Fibroblast of villous mesenchyme (primary cell): Measurements from ENCODE around the gene SQOR. TPM values are rescaled to one million over a fixed set of nuclear protein-coding genes. Genes with fewer than 3 reads are reported as not detected.

Source experiments
- DNase-seq: peaks from one replicate; pipeline ENCODE4 v3.0.0-alpha.2; 2010; ENCODE audit warnings: low read depth
- H3K4me3 ChIP-seq: 2 replicates; pipeline ENCODE4 v1.5.1; 2011; ENCODE audit warnings: low read depth, mild to moderate bottlenecking, low read length
- CTCF ChIP-seq: IDR thresholded peaks from 2 replicates; pipeline ENCODE4 v1.5.1; 2012; ENCODE audit warnings: low read depth, mild to moderate bottlenecking, low read length; ENCODE audit not compliant: insufficient read depth
- total RNA-seq: library from RNA; depleted of rRNA; stranded (reverse); fragments of >200 nt; gene quantifications from 2 replicates; pipeline ENCODE4 v1.2.3, GENCODE V29; 2012

Gene SQOR
- total RNA-seq, 1 donor, result 81.6 TPM

GRCh38 chr15:45678459-45679178 lies 43.8 kb downstream of the SQOR start:
- no peak for TF ChIP-seq CTCF
- DNase-seq, result peak; percentile 30
- no peak overlapping the region for H3K4me3 ChIP-seq

DNA sequence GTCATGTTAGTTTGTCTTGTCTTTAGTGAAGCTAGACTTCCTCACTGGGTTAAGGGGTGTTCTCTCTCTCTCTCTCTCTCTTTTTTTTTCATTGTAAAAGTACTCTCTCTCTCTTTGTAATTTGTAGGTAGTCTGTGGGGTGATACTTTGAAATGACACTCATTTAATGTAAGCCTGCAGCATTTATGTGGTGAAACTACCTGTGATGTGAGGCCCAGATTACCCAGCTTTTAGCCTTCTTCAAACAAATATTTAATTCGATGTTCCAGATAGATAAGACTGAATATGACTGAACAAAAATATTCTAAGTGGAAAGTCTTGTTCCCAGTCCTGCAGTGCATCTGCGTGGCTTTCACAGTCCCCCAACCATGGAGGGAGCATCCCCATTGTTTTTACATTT lies 49.7 kb downstream of the SQOR start:
- no peak for DNase-seq
- no peak for TF ChIP-seq CTCF
- H3K4me3 ChIP-seq, result no peak overlapping the region

- no peak for TF ChIP-seq CTCF
Measured at GRCh38 chr15:45689616-45690015, 54.8 kb downstream of the SQOR start.

DNA sequence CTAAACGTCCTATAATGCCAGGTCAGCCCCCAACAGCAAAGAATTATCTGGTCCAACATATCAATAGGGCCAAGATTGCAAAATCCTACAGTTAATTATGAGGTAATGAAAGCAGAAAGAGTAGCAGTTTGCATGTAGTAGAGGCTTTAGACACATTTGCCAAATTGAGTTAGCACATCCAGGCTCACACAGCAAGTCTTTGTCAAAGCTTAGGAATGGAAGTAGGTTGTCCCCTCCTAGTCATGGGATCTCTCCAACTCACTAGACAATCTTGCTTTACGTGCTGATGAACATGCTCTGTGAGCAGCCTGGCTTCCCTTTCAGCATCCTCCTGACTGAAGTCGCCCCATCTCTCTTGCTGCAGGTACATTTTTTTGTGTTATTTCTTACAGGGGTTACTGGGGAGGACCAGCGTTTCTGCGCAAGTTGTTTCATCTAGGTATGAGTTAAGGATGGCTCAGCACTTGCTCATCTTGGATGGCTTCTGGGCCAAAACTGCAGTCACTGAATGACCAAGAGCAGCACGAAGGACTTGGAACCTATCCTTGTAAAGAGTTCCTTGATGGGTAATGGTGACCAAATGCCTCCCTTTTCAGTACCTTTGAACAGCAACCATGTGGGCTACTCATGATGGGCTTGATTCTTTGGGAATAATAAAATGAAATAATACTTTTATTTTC lies 55.9 kb downstream of the SQOR start:
- no peak overlapping the region for H3K4me3 ChIP-seq
- DNase-seq, result no peak
- TF ChIP-seq CTCF, result no peak

More at GRCh38 chr15:45689616-45690015, 54.8 kb downstream of the SQOR start:
- no peak overlapping the region for H3K4me3 ChIP-seq
- DNase-seq, result no peak

DNA sequence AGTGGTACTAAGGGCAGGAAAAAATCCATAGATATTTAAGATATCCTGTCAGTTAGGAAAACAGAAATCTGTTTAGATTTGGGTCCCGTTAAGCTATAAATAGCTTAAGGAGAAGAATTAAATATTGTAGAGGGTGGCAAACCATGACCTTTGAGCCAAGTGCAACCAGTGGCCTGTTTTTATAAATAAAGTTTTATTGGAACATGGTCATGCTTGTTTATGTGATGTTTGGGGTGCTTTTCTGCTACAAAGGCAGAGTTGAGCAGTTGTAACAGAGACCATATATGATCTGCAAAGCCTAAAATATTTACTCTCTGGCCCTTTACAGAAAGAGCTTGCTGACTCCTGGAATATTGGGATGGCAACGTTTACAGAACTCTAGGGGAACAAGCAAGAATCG lies 66.3 kb downstream of the SQOR start:
- no peak for TF ChIP-seq CTCF
- H3K4me3 ChIP-seq, result no peak overlapping the region
- DNase-seq, result no peak

- no peak overlapping the region for H3K4me3 ChIP-seq
- TF ChIP-seq CTCF, result no peak
- no peak for DNase-seq
Measured at GRCh38 chr15:45702041-45702440, 67.2 kb downstream of the SQOR start.
